Pulmonary artery endothelial cell (primary cell): ENCODE results near the gene NTF3. TPM values are rescaled to one million over a fixed set of nuclear protein-coding genes. Genes with fewer than 3 reads are reported as not detected.

Experiments
- DNase-seq: peaks from one replicate; pipeline ENCODE4 v3.0.0-alpha.2; 2011; ENCODE audit warnings: low read depth, low spot score
- total RNA-seq: library from RNA; depleted of rRNA; stranded (reverse); fragments of >200 nt; gene quantifications from 2 replicates; pipeline ENCODE4 v1.2.3, GENCODE V29; 2014

NTF3 gene
- total RNA-seq, 1 donor from 2014 or later, result 0.20 TPM

GRCh38 chr12:5456906-5457305, 25.0 kb downstream of the NTF3 start:
- DNase-seq, result peak; percentile 57

- no peak for DNase-seq
Observed at GRCh38 chr12:5458229-5459050, 26.5 kb downstream of the NTF3 start.

GRCh38 chr12:5459051-5459782, 27.3 kb downstream of the NTF3 start:
- no peak for DNase-seq

- no peak for DNase-seq
Observed at GRCh38 chr12:5460817-5461216, 28.9 kb downstream of the NTF3 start.

- DNase-seq, result no peak
Observed at GRCh38 chr12:5461966-5462365, 30.1 kb downstream of the NTF3 start.

GRCh38 chr12:5464096-5464495, 32.2 kb downstream of the NTF3 start:
- no peak for DNase-seq

GRCh38 chr12:5465384-5465783, 33.5 kb downstream of the NTF3 start:
- DNase-seq, result no peak

GRCh38 chr12:5466521-5466960, 34.6 kb downstream of the NTF3 start:
- DNase-seq, result no peak

- DNase-seq, result no peak
Observed at GRCh38 chr12:5467931-5468330, 36.0 kb downstream of the NTF3 start.

GRCh38 chr12:5470221-5470620, 38.3 kb downstream of the NTF3 start:
- DNase-seq, result no peak

GRCh38 chr12:5470703-5471102, 38.8 kb downstream of the NTF3 start:
- DNase-seq, result no peak

GRCh38 chr12:5473076-5473782, 41.3 kb downstream of the NTF3 start:
- DNase-seq, result no peak

GRCh38 chr12:5473783-5474116, 41.8 kb downstream of the NTF3 start:
- no peak for DNase-seq

- no peak for DNase-seq
Observed at GRCh38 chr12:5476356-5476755, 44.4 kb downstream of the NTF3 start.

- DNase-seq, result no peak
Observed at GRCh38 chr12:5478081-5478706, 46.3 kb downstream of the NTF3 start.

- no peak for DNase-seq
Observed at GRCh38 chr12:5479761-5480160, 47.9 kb downstream of the NTF3 start.

- no peak for DNase-seq
Observed at GRCh38 chr12:5480218-5480937, 48.5 kb downstream of the NTF3 start.

- no peak for DNase-seq
Observed at GRCh38 chr12:5480938-5481303, 49.0 kb downstream of the NTF3 start.

- no peak for DNase-seq
Observed at GRCh38 chr12:5481645-5482044, 49.7 kb downstream of the NTF3 start.

GRCh38 chr12:5484426-5484825, 52.5 kb downstream of the NTF3 start:
- DNase-seq, result no peak

GRCh38 chr12:5485454-5485853, 53.5 kb downstream of the NTF3 start:
- DNase-seq, result no peak
